Endothelial cell (in vitro differentiated cells): ENCODE data around the gene TLE2. TPM values are rescaled to one million over a fixed set of nuclear protein-coding genes. Genes with fewer than 3 reads are reported as not detected.
"Not testable (repeated sequence)": the region's sequence is repeated elsewhere in the genome, so short reads cannot be mapped to it uniquely, and the experiment has no call there.

Experiments used
- DNase-seq: peaks from one replicate; pipeline ENCODE4 v3.0.0; 2021; ENCODE audit warnings: low spot score
- H3K27ac Mint-ChIP-seq: one replicate; pipeline ENCODE4 v1.8.0; 2021; ENCODE audit warnings: mixed read lengths, inconsistent platforms; ENCODE audit not compliant: unreplicated experiment
- H3K27me3 Mint-ChIP-seq: one replicate; pipeline ENCODE4 v1.8.0; 2021; ENCODE audit warnings: mild to moderate bottlenecking, moderate library complexity, mixed read lengths, inconsistent platforms; ENCODE audit not compliant: unreplicated experiment
- H3K36me3 Mint-ChIP-seq: one replicate; pipeline ENCODE4 v1.8.0; 2021; ENCODE audit warnings: mild to moderate bottlenecking, low read depth, mixed read lengths, inconsistent platforms; ENCODE audit not compliant: unreplicated experiment
- H3K4me1 Mint-ChIP-seq: one replicate; pipeline ENCODE4 v1.8.0; 2021; ENCODE audit warnings: mild to moderate bottlenecking, mixed read lengths, inconsistent platforms; ENCODE audit not compliant: unreplicated experiment
- H3K4me3 Mint-ChIP-seq: one replicate; pipeline ENCODE4 v1.8.0; 2021; ENCODE audit warnings: mild to moderate bottlenecking, mixed read lengths, inconsistent platforms; ENCODE audit not compliant: unreplicated experiment
- H3K9me3 Mint-ChIP-seq: one replicate; pipeline ENCODE4 v1.8.0; 2021; ENCODE audit warnings: mixed read lengths, inconsistent platforms; ENCODE audit not compliant: unreplicated experiment
- total RNA-seq: library from RNA; stranded (reverse); fragmentation: NEBNext Ultra II Directional; extraction: Animal tissue kit (Norgen Biotek cat#: 25700); gene quantifications from one replicate; pipeline ENCODE4 v1.2.1, GENCODE V29; 2021; ENCODE audit not compliant: unreplicated experiment
- TF ChIP-seq, protein P1 (sequence below): fragments of 200-600 bp; sonication (generic); IDR thresholded peaks from one replicate; pipeline ENCODE4 v1.5.0; 2021; ENCODE audit warnings: antibody characterized with exemption; ENCODE audit not compliant: unreplicated experiment

The TLE2 gene
- total RNA-seq, 1 donor from 2014 or later = 5.7 TPM

DNA sequence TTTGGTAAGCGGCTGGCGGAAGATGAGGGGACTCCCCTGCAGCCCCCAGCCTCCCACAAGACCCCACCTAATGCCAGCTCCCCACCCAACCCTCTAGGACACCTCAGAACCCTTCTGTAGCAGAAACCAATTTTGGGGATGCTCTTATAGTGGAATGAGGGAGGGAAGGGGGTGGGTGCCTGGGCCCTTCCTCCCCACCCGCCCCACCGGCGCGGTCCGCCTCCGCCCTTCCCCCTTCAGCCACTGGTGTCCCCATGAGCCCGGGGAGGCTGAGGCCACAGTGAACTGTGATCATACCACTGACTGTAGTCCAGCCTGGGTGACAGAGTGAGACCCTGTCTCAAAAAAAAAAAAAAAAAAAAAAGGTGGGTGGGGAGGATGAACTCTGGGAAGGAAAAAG lies 35.5 kb downstream of the TLE2 start:
- Mint-ChIP-seq H3K27me3 (peaks cover 10% of the 10 kb centered on the region), H3K36me3 (no peaks in the 10 kb centered on the region), H3K4me1 (no peaks in the 10 kb centered on the region), H3K27ac (no peak overlapping the region), H3K9me3 (no peaks in the 10 kb centered on the region), H3K4me3 (no peak overlapping the region)
- no peak for DNase-seq
- TF ChIP-seq, protein P1, sequence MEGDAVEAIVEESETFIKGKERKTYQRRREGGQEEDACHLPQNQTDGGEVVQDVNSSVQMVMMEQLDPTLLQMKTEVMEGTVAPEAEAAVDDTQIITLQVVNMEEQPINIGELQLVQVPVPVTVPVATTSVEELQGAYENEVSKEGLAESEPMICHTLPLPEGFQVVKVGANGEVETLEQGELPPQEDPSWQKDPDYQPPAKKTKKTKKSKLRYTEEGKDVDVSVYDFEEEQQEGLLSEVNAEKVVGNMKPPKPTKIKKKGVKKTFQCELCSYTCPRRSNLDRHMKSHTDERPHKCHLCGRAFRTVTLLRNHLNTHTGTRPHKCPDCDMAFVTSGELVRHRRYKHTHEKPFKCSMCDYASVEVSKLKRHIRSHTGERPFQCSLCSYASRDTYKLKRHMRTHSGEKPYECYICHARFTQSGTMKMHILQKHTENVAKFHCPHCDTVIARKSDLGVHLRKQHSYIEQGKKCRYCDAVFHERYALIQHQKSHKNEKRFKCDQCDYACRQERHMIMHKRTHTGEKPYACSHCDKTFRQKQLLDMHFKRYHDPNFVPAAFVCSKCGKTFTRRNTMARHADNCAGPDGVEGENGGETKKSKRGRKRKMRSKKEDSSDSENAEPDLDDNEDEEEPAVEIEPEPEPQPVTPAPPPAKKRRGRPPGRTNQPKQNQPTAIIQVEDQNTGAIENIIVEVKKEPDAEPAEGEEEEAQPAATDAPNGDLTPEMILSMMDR = no peak

- Mint-ChIP-seq H3K27ac (no peak overlapping the region), H3K36me3 (no peaks in the 10 kb centered on the region), H3K4me3 (no peak overlapping the region), H3K9me3 (no peaks in the 10 kb centered on the region), H3K4me1 (no peaks in the 10 kb centered on the region), H3K27me3 (peaks cover 12% of the 10 kb centered on the region)
- no peak for DNase-seq
- TF ChIP-seq, protein P1 = no peak
These were observed 36.1 kb downstream of the TLE2 start for GRCh38 chr19:2992958-2993357.

DNA sequence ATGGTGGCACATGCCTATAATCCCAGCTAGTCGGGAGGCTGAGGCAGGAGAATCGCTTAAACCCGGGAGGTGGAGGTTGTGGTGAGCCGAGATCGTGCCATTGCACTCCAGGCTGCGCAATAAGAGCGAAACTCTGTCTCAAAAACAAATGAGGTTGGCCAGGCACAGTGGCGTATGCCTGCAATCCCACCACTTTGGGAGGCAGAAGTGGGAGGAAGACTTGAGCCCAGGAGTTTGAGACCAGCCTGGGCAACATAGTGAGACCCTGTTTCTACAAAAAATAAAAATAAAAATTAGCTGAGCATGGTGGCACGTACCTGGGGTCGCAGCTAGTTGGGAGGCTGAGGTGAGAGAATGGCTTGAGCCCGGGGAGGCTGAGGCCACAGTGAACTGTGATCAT lies 36.7 kb downstream of the TLE2 start:
- peaks cover 11% of the 10 kb centered on the region for H3K27me3 Mint-ChIP-seq
- H3K36me3 Mint-ChIP-seq, H3K9me3 Mint-ChIP-seq, H3K4me3 Mint-ChIP-seq, H3K27ac Mint-ChIP-seq, H3K4me1 Mint-ChIP-seq, DNase-seq: not testable (repeated sequence)

DNA sequence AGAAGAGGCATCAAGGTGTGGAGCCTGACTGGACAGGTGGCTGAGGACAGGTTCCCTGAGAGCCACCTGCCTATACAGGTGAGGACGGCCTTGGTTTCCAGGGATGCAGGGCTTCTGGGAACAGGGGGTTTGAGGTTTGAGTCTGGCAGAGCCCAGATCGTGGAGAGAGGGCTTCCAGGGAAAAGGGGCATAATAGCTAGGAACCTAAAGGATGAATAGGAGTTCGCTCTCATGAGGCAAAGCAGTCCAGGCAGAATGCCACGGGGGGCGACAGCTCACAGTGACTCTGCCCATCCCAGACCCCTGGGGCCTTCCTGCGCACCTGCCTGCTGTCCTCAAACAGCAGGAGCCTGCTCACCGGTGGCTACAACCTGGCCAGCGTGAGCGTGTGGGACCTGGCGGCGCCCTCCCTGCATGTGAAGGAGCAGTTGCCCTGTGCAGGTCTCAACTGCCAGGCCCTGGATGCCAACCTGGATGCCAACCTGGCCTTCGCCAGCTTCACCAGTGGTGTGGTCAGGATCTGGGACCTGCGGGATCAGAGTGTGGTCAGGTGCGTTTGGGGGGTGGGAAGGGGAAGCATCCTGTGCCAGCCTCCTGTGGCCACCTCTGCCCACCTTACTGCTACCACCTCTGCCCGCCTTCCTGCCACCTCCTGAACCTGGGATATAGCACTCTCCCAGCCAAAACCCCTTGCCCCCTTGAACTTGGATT lies 39.7 kb downstream of the TLE2 start:
- no peak overlapping the region for H3K4me3 Mint-ChIP-seq
- peaks cover 6% of the 10 kb centered on the region for H3K27me3 Mint-ChIP-seq
- no peaks in the 10 kb centered on the region for H3K9me3 Mint-ChIP-seq
- peaks cover 6% of the 10 kb centered on the region for H3K4me1 Mint-ChIP-seq
- TF ChIP-seq, protein P1 = no peak
- no peaks in the 10 kb centered on the region for H3K36me3 Mint-ChIP-seq
- DNase-seq = no peak
- no peak overlapping the region for H3K27ac Mint-ChIP-seq

GRCh38 chr19:2988568-2988967 lies 40.5 kb downstream of the TLE2 start:
- H3K4me3 Mint-ChIP-seq = peak overlapping the region; percentile 4
- H3K27ac Mint-ChIP-seq = no peak overlapping the region
- TF ChIP-seq, protein P1 = no peak
- peaks cover 6% of the 10 kb centered on the region for H3K4me1 Mint-ChIP-seq
- H3K9me3 Mint-ChIP-seq = no peaks in the 10 kb centered on the region
- H3K27me3 Mint-ChIP-seq = peaks cover 5% of the 10 kb centered on the region
- no peak for DNase-seq
- H3K36me3 Mint-ChIP-seq = no peaks in the 10 kb centered on the region
